IMR-90 (cell line): ENCODE data around the gene IARS2. TPM values are rescaled to one million over a fixed set of nuclear protein-coding genes. Genes with fewer than 3 reads are reported as not detected.

Experiments
- ATAC-seq: fragments of 200-7000 bp; cut with Tn5 transposase; 2 replicates; pipeline ENCODE4 v1.9.1; 2020; ENCODE audit warnings: low read depth, mild to moderate bottlenecking, moderate library complexity
- BruUV-seq: library from RNA; stranded (reverse); fragments of 400-500 nt; replicated peaks from 2 replicates; lab custom pipeline; 2021; lab: Mats Ljungman, UMichigan
- CTCF ChIA-PET: fragments of 300-600 bp; formaldehyde crosslinking; extraction: SDS; loops from one replicate; lab custom pipeline; 2021; ENCODE audit warnings: antibody characterized with exemption; lab: Yijun Ruan, JAX
- POLR2A ChIA-PET: fragments of 300-600 bp; sonication (Branson Sonifier 250); formaldehyde crosslinking; loops from one replicate; lab custom pipeline; 2022; ENCODE audit warnings: antibody characterized with exemption; ENCODE audit not compliant: unreplicated experiment; lab: Charles Lee
- DNase-seq: peaks from one replicate; pipeline ENCODE4 v3.0.0; 2013
- H2AFZ ChIP-seq: replicated peaks from 2 replicates; pipeline ENCODE3; 2013; ENCODE audit warnings: low read length, mild to moderate bottlenecking; ENCODE audit not compliant: poor library complexity
- H2AK5ac ChIP-seq: 2 replicates; pipeline ENCODE4 v1.6.1; 2013; ENCODE audit warnings: low read depth, low read length, inconsistent platforms
- H2AK9ac ChIP-seq: replicated peaks from 2 replicates; pipeline ENCODE3; 2013; ENCODE audit warnings: mild to moderate bottlenecking, low read depth, low read length, moderate library complexity; ENCODE audit not compliant: poor library complexity
- H2BK120ac ChIP-seq: 2 replicates; pipeline ENCODE4 v1.6.1; 2013; ENCODE audit warnings: low read depth, low read length, inconsistent platforms
- H2BK15ac ChIP-seq: 3 replicates; pipeline ENCODE4 v1.6.1; 2013; ENCODE audit warnings: low read depth, low read length, inconsistent platforms
- H2BK20ac ChIP-seq: 2 replicates; pipeline ENCODE4 v1.6.1; 2013; ENCODE audit warnings: low read depth, mild to moderate bottlenecking, inconsistent platforms, low read length, moderate library complexity
- H2BK5ac ChIP-seq: 2 replicates; pipeline ENCODE4 v1.6.1; 2013; ENCODE audit warnings: mild to moderate bottlenecking, low read depth, low read length, inconsistent platforms; ENCODE audit not compliant: poor library complexity, severe bottlenecking
- H3K14ac ChIP-seq: replicated peaks from 2 replicates; pipeline ENCODE4 v1.6.1; 2013; ENCODE audit warnings: low read depth, low read length, inconsistent platforms
- H3K18ac ChIP-seq: 2 replicates; pipeline ENCODE4 v1.6.1; 2013; ENCODE audit warnings: low read depth, low read length, control low read depth
- H3K23ac ChIP-seq: 2 replicates; pipeline ENCODE4 v1.6.1; 2013; ENCODE audit warnings: low read depth, low read length, inconsistent platforms
- H3K27ac ChIP-seq: 2 replicates; pipeline ENCODE4 v1.5.1; 2013; ENCODE audit warnings: mild to moderate bottlenecking, control low read depth, low read length; ENCODE audit not compliant: insufficient read depth
- H3K27me3 ChIP-seq: 2 replicates; pipeline ENCODE4 v1.6.1; 2013; ENCODE audit warnings: low read length; ENCODE audit not compliant: control insufficient read depth, insufficient read depth
- H3K36me3 ChIP-seq: 2 replicates; pipeline ENCODE4 v1.6.1; 2013; ENCODE audit warnings: low read length, mixed read lengths; ENCODE audit not compliant: control insufficient read depth, insufficient read depth
- H3K4ac ChIP-seq: 2 replicates; pipeline ENCODE4 v1.6.1; 2013; ENCODE audit warnings: low read depth, low read length, inconsistent platforms
- H3K4me1 ChIP-seq: 2 replicates; pipeline ENCODE4 v1.6.1; 2013; ENCODE audit warnings: low read length, mixed read lengths; ENCODE audit not compliant: control insufficient read depth, insufficient read depth
- H3K4me2 ChIP-seq: 2 replicates; pipeline ENCODE4 v1.6.1; 2013; ENCODE audit warnings: low read depth, mild to moderate bottlenecking, control low read depth, low read length, moderate library complexity
- H3K4me3 ChIP-seq: 2 replicates; pipeline ENCODE4 v1.5.1; 2013; ENCODE audit warnings: low read depth, mild to moderate bottlenecking, control low read depth, low read length, moderate library complexity; ENCODE audit not compliant: insufficient read depth
- H3K56ac ChIP-seq: 2 replicates; pipeline ENCODE4 v1.6.1; 2013; ENCODE audit warnings: low read length, inconsistent platforms; ENCODE audit not compliant: insufficient read depth; ENCODE audit errors: extremely low read depth
- H3K79me1 ChIP-seq, 2 experiments: 2 replicates each; pipeline ENCODE4 v1.6.1; 2013; ENCODE audit warnings: low read length in 2 of 2, inconsistent platforms in 1 of 2, low read depth in 1 of 2
- H3K9ac ChIP-seq: 2 replicates; pipeline ENCODE4 v1.6.1; 2013; ENCODE audit warnings: low read depth, low read length, control low read depth
- H3K9me1 ChIP-seq: 2 replicates; pipeline ENCODE4 v1.6.1; 2013; ENCODE audit warnings: low read length, inconsistent platforms; ENCODE audit not compliant: insufficient read depth
- H3K9me3 ChIP-seq: 2 replicates; pipeline ENCODE4 v1.6.1; 2013; ENCODE audit warnings: low read length; ENCODE audit not compliant: control insufficient read depth, insufficient read depth
- H4K20me1 ChIP-seq: 2 replicates; pipeline ENCODE4 v1.6.1; 2013; ENCODE audit warnings: low read length, inconsistent platforms; ENCODE audit not compliant: insufficient read depth
- H4K5ac ChIP-seq: 2 replicates; pipeline ENCODE4 v1.6.1; 2013; ENCODE audit warnings: mild to moderate bottlenecking, low read depth, low read length, control low read depth
- H4K8ac ChIP-seq, 2 experiments: 2 replicates each; pipeline ENCODE4 v1.6.1; 2013; ENCODE audit warnings: low read depth in 2 of 2, low read length in 2 of 2, control low read depth in 1 of 2, inconsistent platforms in 1 of 2
- H4K91ac ChIP-seq: 2 replicates; pipeline ENCODE4 v1.6.1; 2013; ENCODE audit warnings: low read depth, low read length, inconsistent platforms; ENCODE audit not compliant: insufficient read depth
- MAFK ChIP-seq: IDR thresholded peaks from 2 replicates; pipeline ENCODE4 v1.6.1; 2012; ENCODE audit warnings: low read depth, low read length, improper control_type of control experiment
- RAD21 ChIP-seq: IDR thresholded peaks from 2 replicates; pipeline ENCODE4 v1.6.1; 2012; ENCODE audit warnings: low read length, improper control_type of control experiment
- RCOR1 ChIP-seq: IDR thresholded peaks from 2 replicates; pipeline ENCODE4 v1.6.1; 2012; ENCODE audit warnings: mild to moderate bottlenecking, low read length, improper control_type of control experiment; ENCODE audit not compliant: insufficient replicate concordance
- WGBS, 2 experiments: methylation state at CpG; one replicate each; pipeline versions ENCODE4 v1.1.5 to v1.1.7; 2013; ENCODE audit warnings: missing lambda C conversion rate in 2 of 2; ENCODE audit not compliant: insufficient read length in 1 of 2; ENCODE audit errors: extremely low coverage in 2 of 2; 5-methylcytosine and 5-hydroxymethylcytosine counted together
- dilution Hi-C: fragments of 300-500 bp; cut with HindIII; formaldehyde crosslinking; loops from one replicate; pipeline ENCODE4 v1.14.3; 2018; ENCODE audit warnings: low sequenced_read_pairs; ENCODE audit not compliant: unreplicated experiment
- in situ Hi-C: fragments of 300-500 bp; cut with MboI; formaldehyde crosslinking; loops from 3 replicates; pipeline ENCODE4 v1.14.3; 2019; ENCODE audit warnings: low sequenced_read_pairs, inconsistent platforms, mixed read lengths
- intact Hi-C: fragments of 100-400 bp; cut with micrococcal nuclease; formaldehyde crosslinking; loops from 2 replicates; pipeline ENCODE4 v1.10.0; 2022
- polyA plus RNA-seq, 3 experiments: library from polyadenylated mRNA; depleted of rRNA; stranded (reverse); fragments of >200 nt; gene quantifications; 2 replicates each; pipeline ENCODE4 v1.2.3, GENCODE V29; 2012; ENCODE audit warnings: low replicate concordance in 1 of 3
- total RNA-seq: library from RNA; depleted of rRNA; stranded (reverse); fragments of >200 nt; gene quantifications from 2 replicates; pipeline ENCODE4 v1.2.3, GENCODE V29; 2012

The IARS2 gene
- total and polyA plus RNA-seq, 2 of the 4 experiments (the other 2 are of a cell fraction): 34.8 to 77.4 TPM

DNA sequence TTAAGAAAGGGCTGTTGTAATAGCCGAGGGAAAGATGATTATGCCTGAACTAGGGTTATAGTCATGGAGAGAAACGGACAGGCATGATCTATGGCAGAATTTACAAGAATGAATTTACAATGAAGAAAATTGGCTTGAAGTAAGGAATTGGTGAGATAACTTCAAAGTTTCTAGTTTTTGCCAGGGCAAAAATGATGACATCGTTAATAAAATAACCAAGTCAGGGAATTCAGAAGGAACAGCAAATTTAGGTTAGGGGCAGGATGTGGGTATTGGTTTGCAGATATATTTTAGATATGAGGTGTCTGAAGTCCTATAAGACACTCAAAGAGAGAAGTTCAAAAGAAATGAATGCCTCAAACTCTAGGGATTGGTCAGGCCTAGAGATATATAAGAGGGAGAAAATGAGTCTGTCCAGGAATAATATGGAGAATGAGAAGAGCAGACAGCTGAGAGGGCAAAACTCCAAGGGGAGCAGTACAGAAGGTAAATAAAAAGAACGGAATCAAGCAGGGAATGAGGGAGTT lies 62.8 kb downstream of the IARS2 start:
- Histone ChIP-seq H3K56ac (no peak overlapping the region), H3K9ac (no peak overlapping the region), H3K27me3 (no peaks in the 10 kb centered on the region), H4K8ac (no peak overlapping the region), H3K4me3 (no peak overlapping the region), H3K9me3 (no peaks in the 10 kb centered on the region), H4K91ac (no peak overlapping the region), H3K4ac (no peak overlapping the region), H2AFZ (no peak overlapping the region), H3K14ac (no peak overlapping the region), H3K27ac (no peak overlapping the region), H3K4me2 (no peak overlapping the region), H2AK9ac (no peak overlapping the region), H3K79me1 (no peaks in the 10 kb centered on the region; a peak in 1 of 4 replicates), H4K20me1 (no peaks in the 10 kb centered on the region), H3K36me3 (peaks cover 27% of the 10 kb centered on the region), H2BK15ac (no peak overlapping the region), H3K9me1 (no peaks in the 10 kb centered on the region), H2BK120ac (no peak overlapping the region), H2BK20ac (no peak overlapping the region), H3K23ac (no peak overlapping the region), H4K5ac (no peak overlapping the region), H2BK5ac (no peak overlapping the region), H3K4me1 (no peaks in the 10 kb centered on the region), H2AK5ac (no peak overlapping the region), H3K18ac (no peak overlapping the region)
- intact Hi-C loops: no loop called here
- in situ Hi-C loops: no loop called here
- ATAC-seq: no peak
- WGBS, 2 experiments: 100% methylated on average over 2 of the region's 4 CpGs; no CpG with 5 or more reads in 1 of the 2 experiments
- no peak for DNase-seq
- dilution Hi-C loops: no loop called here
- no TSS peak for BruUV-seq
- TF ChIP-seq MAFK (peak; percentile 74), RAD21 (no peak), RCOR1 (no peak)
- POLR2A ChIA-PET: no interaction called here
- CTCF ChIA-PET: no interaction called here
